HepG2 (cell line): ENCODE results near the gene IFI30. TPM values are rescaled to one million over a fixed set of nuclear protein-coding genes. Genes with fewer than 3 reads are reported as not detected.

Source experiments
- BRCA1 ChIP-seq: sonication (generic); formaldehyde crosslinking; IDR thresholded peaks from 2 replicates; pipeline ENCODE4 v1.4.0; 2020; ENCODE audit warnings: missing genetic modification reagents
- EP300 ChIP-seq, 3 experiments: sonication (generic) in 1 of 3; formaldehyde crosslinking in 1 of 3; IDR thresholded peaks; 2 replicates each; pipeline versions ENCODE4 v1.5.1 to v1.6.1; 2011 to 2020; ENCODE audit warnings: low read depth in 2 of 3, low read length in 2 of 3, borderline replicate concordance in 1 of 3, improper control_type of control experiment in 1 of 3, mild to moderate bottlenecking in 1 of 3, missing genetic modification reagents in 1 of 3, moderate library complexity in 1 of 3
- FOXA3 ChIP-seq: IDR thresholded peaks from 2 replicates; pipeline ENCODE4 v1.6.1; 2016; ENCODE audit warnings: missing genetic modification reagents, missing compliant biosample characterization
- GABPA ChIP-seq, 2 experiments: IDR thresholded peaks; 2 replicates each; pipeline ENCODE4 v1.6.1; 2011 to 2016; ENCODE audit warnings: low read depth in 2 of 2, low read length in 1 of 2, missing biosample characterization in 1 of 2, missing genetic modification characterization in 1 of 2
- IRF9 ChIP-seq: sonication (generic); formaldehyde crosslinking; IDR thresholded peaks from 2 replicates; pipeline ENCODE4 v1.8.0; 2022; ENCODE audit warnings: missing genetic modification reagents, mild to moderate bottlenecking, borderline replicate concordance
- JARID2 ChIP-seq: sonication (generic); formaldehyde crosslinking; IDR thresholded peaks from 2 replicates; pipeline ENCODE4 v1.8.1; 2023; ENCODE audit warnings: missing genetic modification reagents, inconsistent platforms; ENCODE audit not compliant: insufficient replicate concordance
- KLF16 ChIP-seq, 2 experiments: sonication (generic) in 1 of 2; formaldehyde crosslinking in 1 of 2; IDR thresholded peaks; 2 replicates each; pipeline versions ENCODE4 v1.6.1 to v1.8.0; 2016 to 2023; ENCODE audit warnings: missing genetic modification reagents in 2 of 2, missing compliant biosample characterization in 1 of 2
- NR2F6 ChIP-seq, 2 experiments: IDR thresholded peaks; 2 replicates each; pipeline ENCODE4 v1.6.1; 2016; ENCODE audit warnings: antibody characterized with exemption in 1 of 2, mild to moderate bottlenecking in 1 of 2
- PHF21A ChIP-seq: sonication (generic); formaldehyde crosslinking; IDR thresholded peaks from 2 replicates; pipeline ENCODE4 v1.5.0; 2020; ENCODE audit warnings: mild to moderate bottlenecking, missing genetic modification reagents
- PITX1 ChIP-seq: sonication (generic); formaldehyde crosslinking; IDR thresholded peaks from 2 replicates; pipeline ENCODE4 v1.5.1; 2020; ENCODE audit warnings: mild to moderate bottlenecking, missing genetic modification reagents
- POLR2AphosphoS2 ChIP-seq: IDR thresholded peaks from 2 replicates; pipeline ENCODE4 v1.6.1; 2011; ENCODE audit warnings: low read depth, low read length, improper control_type of control experiment
- SCMH1 ChIP-seq: sonication (generic); formaldehyde crosslinking; IDR thresholded peaks from 2 replicates; pipeline ENCODE4 v1.9.0; 2021; ENCODE audit warnings: missing genetic modification reagents, mild to moderate bottlenecking, borderline replicate concordance
- TEAD3 ChIP-seq: optimal IDR thresholded peaks from 2 replicates; pipeline ENCODE3; 2016; ENCODE audit warnings: borderline replicate concordance
- THAP8 ChIP-seq: sonication (generic); formaldehyde crosslinking; IDR thresholded peaks from 2 replicates; pipeline ENCODE4 v1.5.1; 2020; ENCODE audit warnings: missing genetic modification reagents, mild to moderate bottlenecking, borderline replicate concordance
- ZBTB7B ChIP-seq: sonication (generic); formaldehyde crosslinking; IDR thresholded peaks from 2 replicates; pipeline ENCODE4 v1.4.0; 2020; ENCODE audit warnings: missing genetic modification reagents
- ZFAT ChIP-seq: sonication (generic); formaldehyde crosslinking; conservative IDR thresholded peaks from 2 replicates; pipeline ENCODE4 v1.8.1; 2023; ENCODE audit warnings: missing genetic modification reagents, inconsistent platforms
- ZMYM4 ChIP-seq: sonication (generic); formaldehyde crosslinking; IDR thresholded peaks from 2 replicates; pipeline ENCODE4 v1.8.1; 2023; ENCODE audit warnings: mild to moderate bottlenecking, missing genetic modification reagents
- ZNF142 ChIP-seq: sonication (generic); formaldehyde crosslinking; IDR thresholded peaks from 2 replicates; pipeline ENCODE4 v1.4.0; 2020; ENCODE audit warnings: missing genetic modification reagents
- ZNF691 ChIP-seq: sonication (generic); formaldehyde crosslinking; IDR thresholded peaks from 2 replicates; pipeline ENCODE4 v1.4.0; 2020; ENCODE audit warnings: missing genetic modification reagents, low read depth, mild to moderate bottlenecking, borderline replicate concordance
- polyA plus RNA-seq, 8 experiments: library from polyadenylated mRNA; depleted of rRNA in 3 of 8; stranded (reverse) in 7 of 8; unstranded in 1 of 8; fragments of >200 nt; fragmentation: Illumina TruSeq in 4 of 8; extraction: Trizol in 4 of 8; gene quantifications; 2 replicates each; pipeline versions ENCODE4 v1.2.1 to v1.2.3, GENCODE V29; 2011 to 2016; ENCODE audit warnings: low read depth in 4 of 8, missing spikeins in 1 of 8, mixed read lengths in 1 of 8; ENCODE audit not compliant: insufficient read depth in 1 of 8
- total RNA-seq, 5 experiments: library from RNA; depleted of rRNA; stranded (reverse); fragments of >200 nt; fragmentation: Illumina TruSeq; extraction: Trizol; gene quantifications; 2 replicates each; pipeline ENCODE4 v1.2.3, GENCODE V29; 2016; ENCODE audit warnings: low read depth in 1 of 5

The IFI30 gene
- total and polyA plus RNA-seq, 2 of the 13 experiments (the other 11 are each of a cell fraction or from before 2014, with no cell fraction given) = 25.0 to 79.4 TPM

- TF ChIP-seq EP300 (IDR thresholded peaks at IDR 0.05; ENCODE audit: low read depth in 2 of 2, low read length in 2 of 2) (peak in 1 of 2 experiments; percentile 87; a peak in 2 of 4 replicates), EP300 (CRISPR knock-in tag; IDR thresholded peaks at IDR 0.05; ENCODE audit: borderline replicate concordance) (peak; percentile 60), JARID2 (no peak), ZMYM4 (CRISPR knock-in tag) (peak; percentile 66), ZNF142 (CRISPR knock-in tag) (peak; percentile 75; the same call in 1 of the 2 replicates), NR2F6 (IDR thresholded peaks at IDR 0.05) (peak; percentile 61), NR2F6 (CRISPR knock-in tag; IDR thresholded peaks at IDR 0.05) (peak; percentile 52; the same call in 1 of the 2 replicates), POLR2AphosphoS2 (no peak), ZBTB7B (CRISPR knock-in tag) (peak; percentile 18; the same call in 1 of the 2 replicates), GABPA (IDR thresholded peaks at IDR 0.05; ENCODE audit: low read depth, low read length) (no peak), GABPA (CRISPR knock-in tag; IDR thresholded peaks at IDR 0.05; ENCODE audit: low read depth) (peak; percentile 26; the same call in 1 of the 2 replicates), IRF9 (CRISPR knock-in tag) (0 out of 2 replicates have a peak, but pooled peaks have one; percentile 32), FOXA3 (CRISPR knock-in tag) (peak; percentile 55), PITX1 (peak; percentile 81), BRCA1 (CRISPR knock-in tag) (peak; percentile 53; the same call in 1 of the 2 replicates), THAP8 (CRISPR knock-in tag) (no peak), KLF16 (CRISPR knock-in tag; IDR thresholded peaks at IDR 0.05) (peak in 1 of 2 experiments; percentile 83; a peak in 2 of 4 replicates), ZFAT (CRISPR knock-in tag) (no peak), SCMH1 (CRISPR knock-in tag) (no peak), PHF21A (CRISPR knock-in tag) (peak; percentile 85), ZNF691 (0 out of 2 replicates have a peak, but pooled peaks have one; percentile 23), TEAD3 (peak; percentile 64)
These were observed 37.7 kb upstream of the IFI30 start (continued) for GRCh38 chr19:18135712-18136584.
